K562 (cell line): ENCODE measurements around the gene PPM1M. TPM values are rescaled to one million over a fixed set of nuclear protein-coding genes. Genes with fewer than 3 reads are reported as not detected.
A peak's percentile ranks its signal among the peaks of the same experiment; 100 is the strongest.

ENCODE experiments used
- ATAC-seq: fragments of 200-7000 bp; cut with Tn5 transposase; 3 replicates; pipeline ENCODE4 v1.9.1; 2020; ENCODE audit warnings: moderate library complexity
- BruUV-seq: library from RNA; stranded (reverse); fragments of 400-500 nt; replicated peaks from 2 replicates; lab custom pipeline; 2021; lab: Mats Ljungman, UMichigan
- CTCF ChIA-PET: fragments of 300-600 bp; formaldehyde crosslinking; extraction: SDS; loops from one replicate; lab custom pipeline; 2021; ENCODE audit warnings: low intra/inter-chr PET ratio; lab: Yijun Ruan, JAX
- POLR2A ChIA-PET: fragments of 300-600, 350-650 bp; sonication (Branson Sonifier 250); formaldehyde crosslinking; extraction: SDS; loops from one replicate; lab custom pipeline; 2021; ENCODE audit warnings: antibody characterized with exemption, inconsistent platforms; lab: Yijun Ruan, JAX
- DNase-seq, 4 experiments: peaks; one replicate each; pipeline versions ENCODE4 v3.0.0 to v3.0.0-alpha.2; 2011 to 2018; ENCODE audit warnings: low spot score in 3 of 4, mixed read lengths in 3 of 4; ENCODE audit errors: extremely low read depth in 1 of 4
- FAIRE-seq: peaks from 2 replicates; lab custom pipeline; 2011; peaks lifted over from hg19 to GRCh38; lab: Jason Lieb, UNC
- H2AFZ ChIP-seq: 2 replicates; pipeline ENCODE4 v1.6.0; 2011; ENCODE audit warnings: low read depth, low read length, control low read depth, inconsistent platforms
- H3K27ac ChIP-seq: fragments of 200-600 bp; 3 replicates; pipeline ENCODE4 v1.8.0; 2011; ENCODE audit warnings: low read depth, mild to moderate bottlenecking, control low read depth, inconsistent platforms, low read length, moderate library complexity, mixed read lengths; ENCODE audit errors: extremely low read depth
- H3K27me3 ChIP-seq, 2 experiments: fragments of 300-600 bp in 1 of 2; 2 replicates in 1 of 2; 3 replicates in 1 of 2; pipeline versions ENCODE4 v1.6.0 to v1.8.0; 2011; ENCODE audit warnings: inconsistent platforms in 2 of 2, low read length in 2 of 2, mild to moderate bottlenecking in 1 of 2, mixed read lengths in 1 of 2, moderate library complexity in 1 of 2; ENCODE audit not compliant: control insufficient read depth in 2 of 2, insufficient read depth in 2 of 2
- H3K36me3 ChIP-seq: fragments of 300-600 bp; 3 replicates; pipeline ENCODE4 v1.8.0; 2011; ENCODE audit warnings: mild to moderate bottlenecking, low read length, inconsistent platforms; ENCODE audit not compliant: control insufficient read depth, insufficient read depth
- H3K4me1 ChIP-seq, 2 experiments: fragments of 200-600 bp in 1 of 2; replicated peaks in 1 of 2; 2 replicates in 1 of 2; 3 replicates in 1 of 2; pipeline versions ENCODE4 v1.5.1 to v1.8.0; 2011; ENCODE audit warnings: inconsistent platforms in 2 of 2, low read length in 2 of 2, mild to moderate bottlenecking in 1 of 2, mixed read lengths in 1 of 2, moderate library complexity in 1 of 2; ENCODE audit not compliant: control insufficient read depth in 2 of 2, insufficient read depth in 2 of 2
- H3K4me2 ChIP-seq: 2 replicates; pipeline ENCODE4 v1.6.1; 2011; ENCODE audit warnings: low read length, control low read depth, inconsistent platforms, mixed read lengths; ENCODE audit not compliant: insufficient read depth
- H3K4me3 ChIP-seq: fragments of 200-600 bp; sonication (generic), shearing (Covaris generic); 2 replicates; pipeline ENCODE4 v1.5.1; 2016; ENCODE audit warnings: control low read depth, inconsistent platforms
- H3K79me2 ChIP-seq: fragments of 200-600 bp; 3 replicates; pipeline ENCODE4 v1.8.0; 2011; ENCODE audit warnings: low read length, inconsistent platforms; ENCODE audit not compliant: control insufficient read depth, insufficient read depth
- H3K9ac ChIP-seq, 2 experiments: 2 replicates each; pipeline versions ENCODE4 v1.6.0 to v1.6.1; 2011; ENCODE audit warnings: low read depth in 2 of 2, low read length in 2 of 2, control low read depth in 1 of 2, inconsistent platforms in 1 of 2, mild to moderate bottlenecking in 1 of 2, mixed read lengths in 1 of 2; ENCODE audit not compliant: insufficient read depth in 1 of 2
- H3K9me1 ChIP-seq: one replicate; pipeline ENCODE4 v1.6.0; 2011; ENCODE audit warnings: inconsistent platforms, mild to moderate bottlenecking, low read length, moderate library complexity; ENCODE audit not compliant: control insufficient read depth, insufficient read depth
- H3K9me3 ChIP-seq: replicated peaks from 2 replicates; pipeline ENCODE4 v1.5.1; 2011; ENCODE audit warnings: low read depth, low read length, inconsistent platforms; ENCODE audit not compliant: control insufficient read depth, insufficient read depth
- H4K20me1 ChIP-seq: replicated peaks from 2 replicates; pipeline ENCODE4 v1.6.1; 2011; ENCODE audit warnings: low read length, inconsistent platforms, mixed read lengths; ENCODE audit not compliant: control insufficient read depth, insufficient read depth
- KDM1A ChIP-seq, 2 experiments: fragments of 450-650 bp; IDR thresholded peaks; 2 replicates each; pipeline ENCODE4 v1.6.1; 2016; ENCODE audit warnings: mild to moderate bottlenecking in 2 of 2
- MGA ChIP-seq: fragments of 450-650 bp; IDR thresholded peaks from 2 replicates; pipeline ENCODE4 v1.6.1; 2016; ENCODE audit warnings: mild to moderate bottlenecking, moderate library complexity
- WGBS: fragments of 100-300 bp; shearing (Covaris generic); methylation state at CpG from one replicate; pipeline ENCODE4 v1.1.6; 2016; ENCODE audit warnings: low coverage, mixed read lengths; ENCODE audit not compliant: insufficient coverage; ENCODE audit errors: missing lambda C conversion rate; 5-methylcytosine and 5-hydroxymethylcytosine counted together
- in situ Hi-C: fragments of 300-500 bp; cut with MboI; formaldehyde crosslinking; loops from 4 replicates; pipeline ENCODE4 v1.15.0; 2018; ENCODE audit warnings: inconsistent platforms, mixed read lengths
- intact Hi-C: fragments of 100-400 bp; cut with micrococcal nuclease; formaldehyde crosslinking; loops from 2 replicates; pipeline ENCODE4 v1.14.2; 2022
- polyA plus RNA-seq, 8 experiments: library from polyadenylated mRNA; depleted of rRNA in 4 of 8; stranded (reverse) in 5 of 8; unstranded in 3 of 8; fragments of >200 nt; fragmentation: Nextera tagmentation in 2 of 8; fragmentation: Illumina TruSeq in 1 of 8; extraction: Ambion mirVana in 2 of 8; extraction: Trizol in 1 of 8; gene quantifications; 2 replicates each; pipeline versions ENCODE4 v1.2.1 to v1.2.3, GENCODE V29; 2011 to 2014; ENCODE audit warnings: inconsistent platforms in 1 of 8, missing spikeins in 1 of 8
- total RNA-seq, 7 experiments: library from RNA; depleted of rRNA in 6 of 7; stranded (reverse); fragments of >200 nt in 6 of 7; fragmentation: Illumina TruSeq in 2 of 7; extraction: Trizol in 2 of 7; gene quantifications; 2 replicates each; pipeline versions ENCODE4 v1.2.1 to v1.2.3, GENCODE V29; 2011 to 2021; ENCODE audit warnings: low replicate concordance in 1 of 7

The PPM1M gene
- total and polyA plus RNA-seq, 9 of the 15 experiments (the other 6 are each of a cell fraction or from before 2014, with no cell fraction given), result 1.4 to 9.2 (median 4.4) TPM

- no TSS peak for BruUV-seq
Observed at GRCh38 chr3:52289338-52289746, 43.8 kb downstream of the PPM1M start.

More at GRCh38 chr3:52289338-52289746, 43.8 kb downstream of the PPM1M start:
- no peak for TF ChIP-seq MGA
- TF ChIP-seq KDM1A (IDR thresholded peaks at IDR 0.05), result 0 out of 4 replicates have a peak, but pooled peaks of 1 of the 2 experiments have one; percentile 25
- Histone ChIP-seq H3K27ac (no peak overlapping the region), H3K4me2 (0 out of 2 replicates have a peak overlapping the region, but pooled peaks have one; percentile 90), H3K4me3 (no peak overlapping the region), H2AFZ (no peak overlapping the region), H4K20me1 (no peaks in the 10 kb centered on the region), H3K36me3 (peaks cover 4% of the 10 kb centered on the region; the same call in 2 of the 3 replicates), H3K79me2 (peaks cover 21% of the 10 kb centered on the region), H3K9ac (no peak overlapping the region), H3K4me1 (peaks cover 13 to 28% of the 10 kb centered on the region in 2 experiments; a peak in 4 of 5 replicates), H3K27me3 (no peaks in the 10 kb centered on the region), H3K9me1 (peaks cover 3% of the 10 kb centered on the region), H3K9me3 (no peaks in the 10 kb centered on the region)
- FAIRE-seq (no peak), DNase-seq (no peak), ATAC-seq (no peak)
- intact Hi-C loops (loop anchor here (5.0 kb wide), 1 partner anchor 287 kb away; no protein-coding TSS in a partner anchor), in situ Hi-C loops (no loop called here)
- ChIA-PET POLR2A (interaction anchor here (1.2 to 2.8 kb wide), 4 partner anchors 11 to 293 kb away, joined by 3 to 29 read pairs (median 4); partner anchors contain the start of genes RPL29 and WDR82), CTCF (interaction anchor here (1.0 kb wide), 1 partner anchor 58 kb away, joined by 3 read pairs; no protein-coding TSS in a partner anchor)
- 89% methylated on average over 1 of the region's 1 CpG for WGBS
